A549 (cell line): ENCODE results near the gene ZWILCH. TPM values are rescaled to one million over a fixed set of nuclear protein-coding genes. Genes with fewer than 3 reads are reported as not detected.

Experiments used
- ATAC-seq, 2 experiments: fragments of 200-7000 bp in 1 of 2; fragments of >200 bp in 1 of 2; cut with Nextera tagmentation in 1 of 2; cut with Tn5 transposase in 1 of 2; 3 replicates each; pipeline versions ENCODE4 v1.8.0 to v1.9.1; 2018 to 2020; ENCODE audit warnings: mild to moderate bottlenecking in 1 of 2, moderate library complexity in 1 of 2
- CTCF ChIA-PET: fragments of 300-600 bp; sonication (Branson Sonifier 250); formaldehyde crosslinking; extraction: SDS; loops from one replicate; lab custom pipeline; 2021; ENCODE audit warnings: antibody characterized with exemption, inconsistent platforms; lab: Yijun Ruan, JAX
- POLR2A ChIA-PET: fragments of 350-600 bp; formaldehyde crosslinking; extraction: SDS; loops from one replicate; lab custom pipeline; 2021; ENCODE audit warnings: antibody characterized with exemption, inconsistent platforms; lab: Yijun Ruan, JAX
- DNase-seq, 2 experiments: peaks; one replicate each; pipeline versions ENCODE4 v3.0.0 to v3.0.0-alpha.2; 2011 to 2016; ENCODE audit warnings: low read depth in 1 of 2, low spot score in 1 of 2
- FAIRE-seq: peaks from 2 replicates; lab custom pipeline; 2011; peaks lifted over from hg19 to GRCh38; lab: Jason Lieb, UNC
- H3K27ac ChIP-seq, 2 experiments: fragments of >200 bp; sonication (Bioruptor Twin); formaldehyde crosslinking; 3 replicates each; pipeline ENCODE4 v1.5.1; 2016 to 2017
- H3K4me1 ChIP-seq: fragments of >200 bp; sonication (Bioruptor Twin); formaldehyde crosslinking; 3 replicates; pipeline ENCODE4 v1.6.1; 2016
- H3K4me2 ChIP-seq: fragments of >200 bp; sonication (Bioruptor Twin); formaldehyde crosslinking; 3 replicates; pipeline ENCODE4 v1.6.1; 2016
- H3K4me3 ChIP-seq: fragments of >200 bp; sonication (Bioruptor Twin); formaldehyde crosslinking; 3 replicates; pipeline ENCODE4 v1.5.1; 2016
- H3K9me3 ChIP-seq: fragments of >200 bp; sonication (Bioruptor Twin); formaldehyde crosslinking; 3 replicates; pipeline ENCODE4 v1.6.1; 2016
- BHLHE40 ChIP-seq: IDR thresholded peaks from 2 replicates; pipeline ENCODE4 v1.6.1; 2012; ENCODE audit warnings: low read depth, low read length, inconsistent platforms
- CBX2 ChIP-seq: fragments of 200-600 bp; sonication (generic); IDR thresholded peaks from 2 replicates; pipeline ENCODE4 v1.6.1; 2016; ENCODE audit warnings: low read depth, mild to moderate bottlenecking, borderline replicate concordance
- CBX8 ChIP-seq: fragments of 200-600 bp; sonication (generic); IDR thresholded peaks from 2 replicates; pipeline ENCODE4 v1.6.1; 2016
- CEBPB ChIP-seq, 2 experiments: fragments of >200 bp in 1 of 2; sonication (Bioruptor Twin) in 1 of 2; formaldehyde crosslinking in 1 of 2; IDR thresholded peaks; 2 replicates each; pipeline ENCODE4 v1.6.1; 2012 to 2016
- CHD2 ChIP-seq: fragments of 150-350 bp; IDR thresholded peaks from 2 replicates; pipeline ENCODE4 v1.6.1; 2014; ENCODE audit warnings: low read length; ENCODE audit not compliant: partially characterized antibody
- CHD4 ChIP-seq: fragments of 200-600 bp; sonication (generic); IDR thresholded peaks from 2 replicates; pipeline ENCODE4 v1.6.1; 2016; ENCODE audit warnings: antibody characterized with exemption, mild to moderate bottlenecking, borderline replicate concordance
- EHF ChIP-seq: fragments of 250-450 bp; sonication (Bioruptor Pico); IDR thresholded peaks from 2 replicates; pipeline ENCODE4 v1.5.0; 2020; ENCODE audit warnings: mild to moderate bottlenecking
- EHMT2 ChIP-seq: fragments of 200-600 bp; sonication (generic); IDR thresholded peaks from 2 replicates; pipeline ENCODE4 v1.6.1; 2016; ENCODE audit warnings: antibody characterized with exemption, low read depth, mild to moderate bottlenecking, moderate library complexity
- ESRRA ChIP-seq: fragments of 150-350 bp; IDR thresholded peaks from 2 replicates; pipeline ENCODE4 v1.6.1; 2014; ENCODE audit warnings: mild to moderate bottlenecking, low read length, borderline replicate concordance
- FOSB ChIP-seq: fragments of 250-450 bp; sonication (Bioruptor Pico); IDR thresholded peaks from 2 replicates; pipeline ENCODE4 v1.5.0; 2020; ENCODE audit warnings: mild to moderate bottlenecking, moderate library complexity
- HDAC2 ChIP-seq: fragments of 200-600 bp; sonication (generic); IDR thresholded peaks from 2 replicates; pipeline ENCODE4 v1.6.1; 2016
- HEYL ChIP-seq: fragments of 250-450 bp; sonication (Bioruptor Pico); IDR thresholded peaks from 2 replicates; pipeline ENCODE4 v1.8.0; 2021; ENCODE audit warnings: mild to moderate bottlenecking, moderate library complexity
- HOXA7 ChIP-seq: fragments of 250-450 bp; sonication (Bioruptor Pico); IDR thresholded peaks from 2 replicates; pipeline ENCODE4 v1.5.0; 2020; ENCODE audit warnings: mild to moderate bottlenecking, moderate library complexity
- HOXB13 ChIP-seq: fragments of 250-450 bp; sonication (Bioruptor Pico); IDR thresholded peaks from 2 replicates; pipeline ENCODE4 v1.5.0; 2020; ENCODE audit warnings: low read depth, mild to moderate bottlenecking, moderate library complexity
- KDM5A ChIP-seq: fragments of 200-600 bp; sonication (generic); IDR thresholded peaks from 2 replicates; pipeline ENCODE4 v1.6.1; 2016; ENCODE audit warnings: antibody characterized with exemption, mild to moderate bottlenecking
- MYC ChIP-seq: IDR thresholded peaks from 2 replicates; pipeline ENCODE4 v1.6.1; 2012; ENCODE audit warnings: mild to moderate bottlenecking, inconsistent platforms, low read length, improper control_type of control experiment, borderline replicate concordance
- NFE2L2 ChIP-seq: fragments of 150-350 bp; conservative IDR thresholded peaks from 2 replicates; pipeline ENCODE4 v1.6.1; 2014; ENCODE audit warnings: low read length
- NR3C1 ChIP-seq: fragments of >200 bp; sonication (Bioruptor Twin); formaldehyde crosslinking; IDR thresholded peaks from 3 replicates; pipeline ENCODE4 v1.6.1; 2017
- PHF8 ChIP-seq: fragments of 200-600 bp; sonication (generic); IDR thresholded peaks from 2 replicates; pipeline ENCODE4 v1.6.1; 2016; ENCODE audit warnings: low read depth, mild to moderate bottlenecking, antibody characterized with exemption, moderate library complexity, borderline replicate concordance
- POLR2AphosphoS2 ChIP-seq: conservative IDR thresholded peaks from 2 replicates; pipeline ENCODE4 v1.6.1; 2012; ENCODE audit warnings: low read length, improper control_type of control experiment, inconsistent platforms
- RAD21 ChIP-seq, 2 experiments: fragments of >200 bp in 1 of 2; sonication (Bioruptor Twin) in 1 of 2; formaldehyde crosslinking in 1 of 2; IDR thresholded peaks in 1 of 2; conservative IDR thresholded peaks in 1 of 2; 2 replicates in 1 of 2; 3 replicates in 1 of 2; pipeline ENCODE4 v1.6.1; 2012 to 2018; ENCODE audit warnings: inconsistent platforms in 1 of 2
- RARB ChIP-seq: fragments of 250-450 bp; sonication (Bioruptor Pico); IDR thresholded peaks from 2 replicates; pipeline ENCODE4 v1.8.0; 2021; ENCODE audit warnings: mild to moderate bottlenecking, moderate library complexity
- RCOR1 ChIP-seq: fragments of 150-350 bp; IDR thresholded peaks from 2 replicates; pipeline ENCODE4 v1.6.1; 2014; ENCODE audit warnings: antibody characterized with exemption, low read length, low read depth
- SREBF2 ChIP-seq: fragments of 450-650 bp; IDR thresholded peaks from 2 replicates; pipeline ENCODE4 v1.6.1; 2014; ENCODE audit warnings: mild to moderate bottlenecking, moderate library complexity
- TFCP2L1 ChIP-seq: fragments of 250-450 bp; sonication (Bioruptor Pico); IDR thresholded peaks from 2 replicates; pipeline ENCODE4 v1.5.0; 2021; ENCODE audit warnings: mild to moderate bottlenecking
- TP53 ChIP-seq: fragments of 250-450 bp; sonication (Bioruptor Pico); IDR thresholded peaks from 2 replicates; pipeline ENCODE4 v1.5.0; 2021; ENCODE audit warnings: mild to moderate bottlenecking, moderate library complexity
- ZC3H11A ChIP-seq: fragments of 450-650 bp; IDR thresholded peaks from 2 replicates; pipeline ENCODE4 v1.6.1; 2014; ENCODE audit warnings: antibody characterized with exemption, mild to moderate bottlenecking
- ZFP36 ChIP-seq: fragments of 450-650 bp; IDR thresholded peaks from 2 replicates; pipeline ENCODE4 v1.6.1; 2014; ENCODE audit warnings: borderline replicate concordance; ENCODE audit not compliant: partially characterized antibody
- ZNF302 ChIP-seq: fragments of 250-450 bp; sonication (Bioruptor Pico); IDR thresholded peaks from 2 replicates; pipeline ENCODE4 v1.9.0; 2021; ENCODE audit warnings: inconsistent platforms, mild to moderate bottlenecking, moderate library complexity
- ZSCAN20 ChIP-seq: fragments of 250-450 bp; sonication (Bioruptor Pico); IDR thresholded peaks from 2 replicates; pipeline ENCODE4 v1.8.0; 2022; ENCODE audit warnings: mild to moderate bottlenecking, moderate library complexity
- WGBS: methylation state at CpG from one replicate; pipeline ENCODE4 v1.1.6; 2017; ENCODE audit errors: missing lambda C conversion rate; 5-methylcytosine and 5-hydroxymethylcytosine counted together
- polyA plus RNA-seq, 4 experiments: library from polyadenylated mRNA; depleted of rRNA in 3 of 4; stranded (reverse); fragments of >200 nt; fragmentation: RNase III in 1 of 4; extraction: RNeasy Plus Mini Kit Qiagen cat#74134 plus additional on column Dnase treatment in 1 of 4; gene quantifications; 2 replicates in 3 of 4; 3 replicates in 1 of 4; pipeline ENCODE4 v1.2.3, GENCODE V29; 2011 to 2017
- TF ChIP-seq, protein P1 (sequence below): IDR thresholded peaks from 2 replicates; pipeline ENCODE4 v1.6.1; 2012
- TF ChIP-seq, protein P2 (sequence below): fragments of 250-450 bp; sonication (Bioruptor Pico); IDR thresholded peaks from 2 replicates; pipeline ENCODE4 v1.5.0; 2020; ENCODE audit warnings: low read depth, mild to moderate bottlenecking, moderate library complexity
- TF ChIP-seq, protein P3 (sequence below): fragments of 450-650 bp; IDR thresholded peaks from 2 replicates; pipeline ENCODE4 v1.6.1; 2014; ENCODE audit warnings: antibody characterized with exemption
- TF ChIP-seq, protein P4 (sequence below): fragments of >200 bp; sonication (Bioruptor Twin); formaldehyde crosslinking; IDR thresholded peaks from 2 replicates; pipeline ENCODE4 v1.6.1; 2016
- TF ChIP-seq, protein P5 (sequence below): IDR thresholded peaks from 2 replicates; pipeline ENCODE4 v1.6.1; 2012

Gene ZWILCH
- polyA plus RNA-seq, 2 of the 4 experiments (the other 2 are of a cell fraction) = 49.4 to 70.9 TPM

DNA sequence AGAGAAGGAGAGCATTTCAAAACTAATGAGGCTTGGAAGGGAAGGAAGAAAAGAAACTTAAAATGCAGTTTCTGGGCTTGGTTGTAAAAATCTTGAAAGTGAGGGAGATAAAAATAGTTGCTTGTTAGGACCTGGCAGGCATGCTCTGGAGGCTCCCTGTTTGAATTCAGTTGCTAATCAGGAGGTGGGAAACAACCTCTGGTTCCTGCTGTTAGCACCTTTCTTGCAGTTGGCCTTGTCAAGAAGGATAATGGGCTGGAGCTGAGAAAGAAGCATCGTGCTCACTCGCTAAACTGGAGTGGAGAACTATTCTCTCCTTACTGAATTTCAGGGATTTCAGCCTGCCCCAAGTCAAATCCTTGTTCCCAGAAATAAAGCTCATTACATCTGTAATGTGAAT is 31.0 kb upstream of the ZWILCH start (continued):
- no peak for TF ChIP-seq MYC
- TF ChIP-seq, protein P1, sequence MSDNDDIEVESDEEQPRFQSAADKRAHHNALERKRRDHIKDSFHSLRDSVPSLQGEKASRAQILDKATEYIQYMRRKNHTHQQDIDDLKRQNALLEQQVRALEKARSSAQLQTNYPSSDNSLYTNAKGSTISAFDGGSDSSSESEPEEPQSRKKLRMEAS = no peak
- TF ChIP-seq KDM5A = no peak

DNA sequence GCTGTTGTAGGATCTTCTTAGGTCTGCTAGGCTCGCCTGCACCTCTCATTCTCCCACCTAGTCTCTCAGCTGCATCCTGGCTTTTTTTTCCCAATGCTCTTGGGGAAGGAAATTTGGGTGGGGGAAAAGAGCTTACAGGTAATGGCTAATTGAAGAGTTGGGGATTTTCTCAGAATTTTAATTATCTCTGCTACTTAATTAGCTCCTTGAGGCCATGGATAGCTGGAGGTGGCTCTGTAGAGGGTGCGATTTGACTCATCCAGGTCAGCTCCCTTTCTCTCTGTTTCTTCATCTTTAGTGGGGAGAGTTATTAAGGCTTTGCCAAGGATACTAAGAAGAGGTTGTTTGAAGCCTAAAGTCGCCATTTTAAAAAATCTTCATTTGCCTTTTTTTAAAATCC is 30.2 kb upstream of the ZWILCH start:
- Histone ChIP-seq H3K4me2 (no peak overlapping the region), H3K27ac (no peak overlapping the region), H3K4me3 (no peak overlapping the region), H3K4me1 (peaks cover 14% of the 10 kb centered on the region), H3K9me3 (no peaks in the 10 kb centered on the region)
- CTCF ChIA-PET = interaction anchor here (0.6 to 3.2 kb wide), 7 partner anchors 9 to 88 kb away, joined by 3 to 16 read pairs (median 5); partner anchors contain the start of genes MAP2K1 and SNAPC5
- FAIRE-seq (no peak), DNase-seq (no peak), ATAC-seq (no peak)
- POLR2A ChIA-PET = no interaction called here
- 94% methylated on average over 3 of the region's 3 CpGs for WGBS
- TF ChIP-seq HEYL (CRISPR knock-in tag) = no peak
- TF ChIP-seq, protein P2, sequence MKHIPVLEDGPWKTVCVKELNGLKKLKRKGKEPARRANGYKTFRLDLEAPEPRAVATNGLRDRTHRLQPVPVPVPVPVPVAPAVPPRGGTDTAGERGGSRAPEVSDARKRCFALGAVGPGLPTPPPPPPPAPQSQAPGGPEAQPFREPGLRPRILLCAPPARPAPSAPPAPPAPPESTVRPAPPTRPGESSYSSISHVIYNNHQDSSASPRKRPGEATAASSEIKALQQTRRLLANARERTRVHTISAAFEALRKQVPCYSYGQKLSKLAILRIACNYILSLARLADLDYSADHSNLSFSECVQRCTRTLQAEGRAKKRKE = no peak
- no peak for TF ChIP-seq ZSCAN20 (CRISPR knock-in tag)
- no peak for TF ChIP-seq TFCP2L1 (CRISPR knock-in tag)
- no peak for TF ChIP-seq KDM5A
- TF ChIP-seq NR3C1 = no peak
- TF ChIP-seq CBX2 = no peak
- no peak for TF ChIP-seq ESRRA
- no peak for TF ChIP-seq CHD4
- TF ChIP-seq ZC3H11A = no peak
- no peak for TF ChIP-seq HDAC2
- TF ChIP-seq, protein P3, sequence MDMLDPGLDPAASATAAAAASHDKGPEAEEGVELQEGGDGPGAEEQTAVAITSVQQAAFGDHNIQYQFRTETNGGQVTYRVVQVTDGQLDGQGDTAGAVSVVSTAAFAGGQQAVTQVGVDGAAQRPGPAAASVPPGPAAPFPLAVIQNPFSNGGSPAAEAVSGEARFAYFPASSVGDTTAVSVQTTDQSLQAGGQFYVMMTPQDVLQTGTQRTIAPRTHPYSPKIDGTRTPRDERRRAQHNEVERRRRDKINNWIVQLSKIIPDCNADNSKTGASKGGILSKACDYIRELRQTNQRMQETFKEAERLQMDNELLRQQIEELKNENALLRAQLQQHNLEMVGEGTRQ = no peak
- no peak for TF ChIP-seq CEBPB (IDR thresholded peaks at IDR 0.05)
- TF ChIP-seq RCOR1 = no peak
- TF ChIP-seq EHF (CRISPR knock-in tag) = no peak
- TF ChIP-seq PHF8 = no peak
- TF ChIP-seq BHLHE40 = no peak
- no peak for TF ChIP-seq ZFP36
- TF ChIP-seq CBX8 = no peak
- TF ChIP-seq RAD21 (conservative IDR thresholded peaks at IDR 0.05 in 1 of 2, IDR thresholded peaks at IDR 0.05 in 1 of 2) = no peak

DNA sequence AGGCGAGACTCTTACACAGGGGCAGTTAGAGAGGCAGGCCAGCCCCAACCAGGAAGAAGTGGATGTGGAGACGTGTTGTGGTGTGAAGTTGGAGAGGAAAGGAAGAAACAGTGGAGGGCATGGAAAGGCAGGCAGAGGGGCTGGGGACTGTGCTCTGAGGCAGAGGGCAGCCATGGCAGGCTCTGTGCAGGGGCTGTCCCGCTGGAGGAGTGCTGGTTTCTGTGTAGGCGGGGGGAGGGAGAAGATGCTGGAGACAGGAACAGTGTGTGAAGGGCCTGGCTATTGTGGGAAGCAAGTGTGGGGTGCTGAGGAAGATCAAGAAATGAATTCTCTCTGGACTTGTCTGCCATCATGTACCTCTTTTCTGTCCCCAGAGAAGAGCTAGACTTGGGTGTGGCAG is 28.6 kb upstream of the ZWILCH start:
- FAIRE-seq = no peak
- Histone ChIP-seq H3K4me1 (peaks cover 14% of the 10 kb centered on the region), H3K9me3 (no peaks in the 10 kb centered on the region), H3K27ac (no peak overlapping the region), H3K4me3 (no peak overlapping the region), H3K4me2 (no peak overlapping the region)
- 82% methylated on average over 4 of the region's 4 CpGs for WGBS
- ChIA-PET POLR2A (no interaction called here), CTCF (interaction anchor here (1.6 kb wide), 1 partner anchor 21 kb away, joined by 5 read pairs; the partner anchor contains the start of gene SNAPC5)
- DNase-seq = no peak
- ATAC-seq = 0 out of 6 replicates have a peak, but pooled peaks have one; percentile 12 to 20
- TF ChIP-seq, protein P2 = no peak
- TF ChIP-seq EHMT2 = no peak
- no peak for TF ChIP-seq FOSB
- TF ChIP-seq NFE2L2 = no peak
- no peak for TF ChIP-seq TP53
- TF ChIP-seq EHF (CRISPR knock-in tag) = no peak
- no peak for TF ChIP-seq RARB (CRISPR knock-in tag)
- TF ChIP-seq, protein P4, sequence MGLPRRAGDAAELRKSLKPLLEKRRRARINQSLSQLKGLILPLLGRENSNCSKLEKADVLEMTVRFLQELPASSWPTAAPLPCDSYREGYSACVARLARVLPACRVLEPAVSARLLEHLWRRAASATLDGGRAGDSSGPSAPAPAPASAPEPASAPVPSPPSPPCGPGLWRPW = no peak
- no peak for TF ChIP-seq BHLHE40
- TF ChIP-seq TFCP2L1 (CRISPR knock-in tag) = no peak
- TF ChIP-seq, protein P5, sequence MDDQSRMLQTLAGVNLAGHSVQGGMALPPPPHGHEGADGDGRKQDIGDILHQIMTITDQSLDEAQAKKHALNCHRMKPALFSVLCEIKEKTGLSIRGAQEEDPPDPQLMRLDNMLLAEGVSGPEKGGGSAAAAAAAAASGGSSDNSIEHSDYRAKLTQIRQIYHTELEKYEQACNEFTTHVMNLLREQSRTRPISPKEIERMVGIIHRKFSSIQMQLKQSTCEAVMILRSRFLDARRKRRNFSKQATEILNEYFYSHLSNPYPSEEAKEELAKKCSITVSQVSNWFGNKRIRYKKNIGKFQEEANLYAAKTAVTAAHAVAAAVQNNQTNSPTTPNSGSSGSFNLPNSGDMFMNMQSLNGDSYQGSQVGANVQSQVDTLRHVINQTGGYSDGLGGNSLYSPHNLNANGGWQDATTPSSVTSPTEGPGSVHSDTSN = no peak
- TF ChIP-seq POLR2AphosphoS2 = no peak
- no peak for TF ChIP-seq HOXA7 (CRISPR knock-in tag)
- no peak for TF ChIP-seq KDM5A
- TF ChIP-seq SREBF2 = no peak
- TF ChIP-seq HOXB13 (CRISPR knock-in tag) = no peak
- no peak for TF ChIP-seq ZNF302
- TF ChIP-seq CHD2 = no peak
